ENCODE results near the gene MUL1. TPM values are rescaled to one million over a fixed set of nuclear protein-coding genes. Genes with fewer than 3 reads are reported as not detected.

MUL1 gene
- total and polyA plus RNA-seq, 10 donors: 2.9 to 32.3 (median 21.1) TPM

GRCh38 chr1:20476265-20477038, 31.5 kb downstream of the MUL1 start:
- 7 to 15% (median 8%) methylated on average over 20 to 33 of the region's 33 CpGs for WGBS, 5 donors
- peaks cover 0 to 100% (median 34%) of the 10 kb centered on the region in 7 donors for H3K27me3 ChIP-seq (replicated peaks in 1 of 7)

GRCh38 chr1:20474996-20475395, 33.0 kb downstream of the MUL1 start:
- Histone ChIP-seq H3K27ac (no peak overlapping the region), H3K9me3 (no peaks in the 10 kb centered on the region), H3K36me3 (no peaks in the 10 kb centered on the region), H3K4me1 (peaks cover 0 to 22% (median 9%) of the 10 kb centered on the region in 6 donors), H3K27me3 (replicated peaks in 1 of 7) (peaks cover 0 to 92% (median 25%) of the 10 kb centered on the region in 7 donors), H3K4me3 (no peak overlapping the region)
- intact Hi-C loops (cut with DNase I; ENCODE audit: low total_unique reads): no loop called here
- TF ChIP-seq POLR2AphosphoS5 (IDR thresholded peaks at IDR 0.05) (no peak), CTCF (IDR thresholded peaks at IDR 0.05 in 8 of 11, conservative IDR thresholded peaks at IDR 0.05 in 3 of 11) (no peak), POLR2A (IDR thresholded peaks at IDR 0.05) (no peak)
- DNase-seq: no peak
- 61 to 71% (median 63%) methylated on average over 7 of the region's 7 CpGs for WGBS, 5 donors

More at GRCh38 chr1:20476265-20477038, 31.5 kb downstream of the MUL1 start:
- H3K4me1 ChIP-seq: peaks cover 0 to 22% (median 9%) of the 10 kb centered on the region in 6 donors
- no peak for DNase-seq
- peak overlapping the region in 1 of 8 donors; percentile 19 for H3K4me3 ChIP-seq
- intact Hi-C loops (cut with DNase I; ENCODE audit: low total_unique reads): no loop called here
- no peak overlapping the region for H3K27ac ChIP-seq
- TF ChIP-seq CTCF (IDR thresholded peaks at IDR 0.05 in 8 of 11, conservative IDR thresholded peaks at IDR 0.05 in 3 of 11): no peak
- TF ChIP-seq POLR2A (IDR thresholded peaks at IDR 0.05): no peak
- peak in 1 of 3 donors; percentile 31 for TF ChIP-seq POLR2AphosphoS5 (IDR thresholded peaks at IDR 0.05)
- no peaks in the 10 kb centered on the region for H3K36me3 ChIP-seq
- no peaks in the 10 kb centered on the region for H3K9me3 ChIP-seq

GRCh38 chr1:20474333-20474975, 33.5 kb downstream of the MUL1 start:
- intact Hi-C loops (cut with DNase I; ENCODE audit: low total_unique reads): no loop called here
- DNase-seq: no peak
- H3K27me3 ChIP-seq (replicated peaks in 1 of 7): peaks cover 0 to 87% (median 25%) of the 10 kb centered on the region in 7 donors
- peaks cover 0 to 22% (median 9%) of the 10 kb centered on the region in 6 donors for H3K4me1 ChIP-seq
- H3K4me3 ChIP-seq: no peak overlapping the region
- no peaks in the 10 kb centered on the region for H3K9me3 ChIP-seq
- H3K27ac ChIP-seq: no peak overlapping the region
- no peaks in the 10 kb centered on the region for H3K36me3 ChIP-seq
- WGBS, 5 donors: 66 to 84% (median 82%) methylated on average over 2 of the region's 2 CpGs
- no peak for TF ChIP-seq POLR2AphosphoS5 (IDR thresholded peaks at IDR 0.05)
- no peak for TF ChIP-seq POLR2A (IDR thresholded peaks at IDR 0.05)
- TF ChIP-seq CTCF (IDR thresholded peaks at IDR 0.05 in 8 of 11, conservative IDR thresholded peaks at IDR 0.05 in 3 of 11): no peak

GRCh38 chr1:20473894-20474293, 34.1 kb downstream of the MUL1 start:
- Histone ChIP-seq H3K27me3 (replicated peaks in 1 of 7) (peaks cover 0 to 83% (median 25%) of the 10 kb centered on the region in 7 donors), H3K4me3 (no peak overlapping the region), H3K27ac (no peak overlapping the region), H3K9me3 (no peaks in the 10 kb centered on the region), H3K36me3 (no peaks in the 10 kb centered on the region), H3K4me1 (peaks cover 0 to 22% (median 9%) of the 10 kb centered on the region in 6 donors)
- no peak for DNase-seq
- TF ChIP-seq CTCF (IDR thresholded peaks at IDR 0.05 in 8 of 11, conservative IDR thresholded peaks at IDR 0.05 in 3 of 11) (no peak), POLR2AphosphoS5 (IDR thresholded peaks at IDR 0.05) (no peak), POLR2A (IDR thresholded peaks at IDR 0.05) (no peak)
- WGBS, 5 donors: 86 to 92% (median 87%) methylated on average over 4 of the region's 4 CpGs
- intact Hi-C loops (cut with DNase I; ENCODE audit: low total_unique reads): no loop called here
